Right lobe of liver (tissue), 4 donors: Measurements from ENCODE around the gene ANLN.

ENCODE experiments used
- CTCF ChIP-seq, 4 donors: fragments of 200-600 bp in 3 of 4; fragments of 450-650 bp in 1 of 4; IDR thresholded peaks; one replicate each; pipeline versions ENCODE4 v1.5.1 to v1.8.0; 2016 to 2022; ENCODE audit warnings: antibody characterized with exemption in 4 of 4, mild to moderate bottlenecking in 2 of 4
- POLR2A ChIP-seq: fragments of 450-650 bp; IDR thresholded peaks from one replicate; pipeline ENCODE4 v1.6.1; 2017; ENCODE audit warnings: antibody characterized with exemption, mild to moderate bottlenecking
- donor health status: DM: no; HTN: no; CAD: no.
- donor health status: DM: no; HTN: no; CAD: no.
- donor health status: DM: no; HTN: yes; CAD: no.

DNA sequence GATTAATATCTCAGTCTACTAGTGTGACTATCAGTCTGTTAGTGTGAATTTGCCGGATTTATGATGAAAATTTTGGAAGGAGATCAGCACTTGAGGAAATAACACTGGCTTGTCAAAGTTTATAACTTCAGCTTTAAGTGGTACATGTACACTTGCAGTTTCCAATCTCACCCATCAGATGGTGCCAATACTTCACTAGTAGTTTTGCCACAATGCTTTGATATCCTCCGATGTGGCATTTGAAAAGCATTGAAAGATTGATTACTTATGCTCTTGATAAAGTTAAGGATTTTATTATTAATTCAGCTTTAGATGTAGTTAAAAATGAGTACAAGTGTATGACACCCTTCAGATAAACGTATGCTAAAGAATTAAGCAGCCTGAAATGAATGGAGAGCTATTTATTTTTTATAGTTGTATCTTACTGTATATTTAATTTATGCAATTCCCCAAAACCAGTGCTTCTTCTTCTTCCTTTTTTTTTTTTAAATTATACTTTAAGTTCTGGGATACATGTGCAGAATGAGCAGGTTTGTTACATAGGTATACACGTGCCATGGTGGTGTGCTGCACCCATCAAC is 98.2 kb downstream of the ANLN start:
- TF ChIP-seq CTCF (IDR thresholded peaks at IDR 0.05) (peak; percentile 74 to 92 (median 78)), POLR2A (no peak)
